HepG2 (cell line): Measurements from ENCODE around the gene ASXL1. TPM values are rescaled to one million over a fixed set of nuclear protein-coding genes. Genes with fewer than 3 reads are reported as not detected.
A peak's percentile ranks its signal among the peaks of the same experiment; 100 is the strongest.

Experiments used
- ATF1 ChIP-seq: IDR thresholded peaks from 2 replicates; pipeline ENCODE4 v1.6.1; 2016; ENCODE audit warnings: mild to moderate bottlenecking, control low read depth
- MAFF ChIP-seq: IDR thresholded peaks from 2 replicates; pipeline ENCODE4 v1.6.1; 2011; ENCODE audit warnings: low read depth, low read length, improper control_type of control experiment
- MIXL1 ChIP-seq: IDR thresholded peaks from 2 replicates; pipeline ENCODE4 v1.6.1; 2016
- SALL1 ChIP-seq: sonication (generic); formaldehyde crosslinking; IDR thresholded peaks from 2 replicates; pipeline ENCODE4 v1.8.0; 2022; ENCODE audit warnings: mild to moderate bottlenecking, missing genetic modification reagents
- SSRP1 ChIP-seq: IDR thresholded peaks from 2 replicates; pipeline ENCODE4 v1.6.1; 2016; ENCODE audit warnings: control low read depth
- ZBTB8A ChIP-seq: sonication (generic); formaldehyde crosslinking; IDR thresholded peaks from 2 replicates; pipeline ENCODE4 v1.4.0; 2020; ENCODE audit warnings: mild to moderate bottlenecking, low read depth, missing genetic modification reagents, borderline replicate concordance
- ZNF670 ChIP-seq: sonication (generic); formaldehyde crosslinking; IDR thresholded peaks from 2 replicates; pipeline ENCODE4 v1.8.0; 2022; ENCODE audit warnings: mild to moderate bottlenecking, missing genetic modification reagents, borderline replicate concordance
- ZSCAN29 ChIP-seq: sonication (generic); formaldehyde crosslinking; conservative IDR thresholded peaks from 2 replicates; pipeline ENCODE4 v1.4.0; 2020; ENCODE audit warnings: mild to moderate bottlenecking, missing genetic modification reagents
- polyA plus RNA-seq, 8 experiments: library from polyadenylated mRNA; depleted of rRNA in 3 of 8; stranded (reverse) in 7 of 8; unstranded in 1 of 8; fragments of >200 nt; fragmentation: Illumina TruSeq in 4 of 8; extraction: Trizol in 4 of 8; gene quantifications; 2 replicates each; pipeline versions ENCODE4 v1.2.1 to v1.2.3, GENCODE V29; 2011 to 2016; ENCODE audit warnings: low read depth in 4 of 8, missing spikeins in 1 of 8, mixed read lengths in 1 of 8; ENCODE audit not compliant: insufficient read depth in 1 of 8
- total RNA-seq, 5 experiments: library from RNA; depleted of rRNA; stranded (reverse); fragments of >200 nt; fragmentation: Illumina TruSeq; extraction: Trizol; gene quantifications; 2 replicates each; pipeline ENCODE4 v1.2.3, GENCODE V29; 2016; ENCODE audit warnings: low read depth in 1 of 5
- TF ChIP-seq, protein P1 (sequence below), 2 experiments: sonication (generic) in 1 of 2; formaldehyde crosslinking in 1 of 2; IDR thresholded peaks; 2 replicates each; pipeline versions ENCODE4 v1.6.1 to v1.9.0; 2014 to 2022; ENCODE audit warnings: antibody characterized with exemption in 1 of 2, borderline replicate concordance in 1 of 2, inconsistent platforms in 1 of 2, low read depth in 1 of 2, missing genetic modification reagents in 1 of 2
- TF ChIP-seq, protein P2 (sequence below): sonication (generic); formaldehyde crosslinking; IDR thresholded peaks from 2 replicates; pipeline ENCODE4 v1.4.0; 2020; ENCODE audit warnings: missing genetic modification reagents
- TF ChIP-seq, protein P3 (sequence below): IDR thresholded peaks from 2 replicates; pipeline ENCODE4 v1.6.1; 2016; ENCODE audit warnings: missing biosample characterization, missing genetic modification reagents, low read depth
- TF ChIP-seq, protein P4 (sequence below): sonication (generic); formaldehyde crosslinking; IDR thresholded peaks from 2 replicates; pipeline ENCODE4 v1.5.0; 2020; ENCODE audit warnings: mild to moderate bottlenecking, missing genetic modification reagents, borderline replicate concordance

Gene ASXL1
- total and polyA plus RNA-seq, 2 of the 13 experiments (the other 11 are each of a cell fraction or from before 2014, with no cell fraction given) = 62.1 to 74.8 TPM

DNA sequence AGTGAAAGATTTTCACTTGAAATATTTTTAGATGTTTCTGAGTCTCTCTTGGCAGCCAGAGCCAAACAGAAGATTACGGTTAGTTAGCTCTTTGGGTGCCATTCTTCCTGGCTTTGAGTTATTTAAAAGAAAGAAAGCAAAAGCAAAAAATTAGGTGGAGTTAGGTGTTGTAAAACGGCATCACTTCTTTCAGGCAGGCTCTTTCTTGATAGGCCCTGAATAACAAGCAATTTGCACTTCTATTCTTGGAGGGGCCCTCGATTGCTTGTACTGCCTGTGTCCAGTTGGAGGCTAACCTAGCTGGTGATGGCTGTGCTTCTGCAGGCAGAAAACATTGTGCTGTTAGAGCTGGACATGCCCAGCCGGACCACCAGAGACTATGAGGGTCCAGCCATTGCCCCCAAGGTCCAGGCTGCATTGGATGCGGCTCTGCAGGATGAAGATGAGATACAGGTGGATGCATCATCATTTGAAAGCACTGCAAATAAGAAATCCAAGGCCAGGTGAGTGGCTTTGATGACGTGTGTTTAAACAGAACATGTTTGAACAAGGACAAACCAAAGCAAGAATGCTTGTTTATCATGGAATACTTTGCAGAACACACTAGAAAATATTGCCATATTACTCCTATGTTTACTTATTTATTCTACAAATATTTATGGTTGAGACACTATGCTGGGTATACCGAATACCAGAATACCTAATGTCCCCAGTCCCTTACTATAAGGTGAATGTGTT is 28.1 kb upstream of the ASXL1 start (continued):
- TF ChIP-seq, protein P1, sequence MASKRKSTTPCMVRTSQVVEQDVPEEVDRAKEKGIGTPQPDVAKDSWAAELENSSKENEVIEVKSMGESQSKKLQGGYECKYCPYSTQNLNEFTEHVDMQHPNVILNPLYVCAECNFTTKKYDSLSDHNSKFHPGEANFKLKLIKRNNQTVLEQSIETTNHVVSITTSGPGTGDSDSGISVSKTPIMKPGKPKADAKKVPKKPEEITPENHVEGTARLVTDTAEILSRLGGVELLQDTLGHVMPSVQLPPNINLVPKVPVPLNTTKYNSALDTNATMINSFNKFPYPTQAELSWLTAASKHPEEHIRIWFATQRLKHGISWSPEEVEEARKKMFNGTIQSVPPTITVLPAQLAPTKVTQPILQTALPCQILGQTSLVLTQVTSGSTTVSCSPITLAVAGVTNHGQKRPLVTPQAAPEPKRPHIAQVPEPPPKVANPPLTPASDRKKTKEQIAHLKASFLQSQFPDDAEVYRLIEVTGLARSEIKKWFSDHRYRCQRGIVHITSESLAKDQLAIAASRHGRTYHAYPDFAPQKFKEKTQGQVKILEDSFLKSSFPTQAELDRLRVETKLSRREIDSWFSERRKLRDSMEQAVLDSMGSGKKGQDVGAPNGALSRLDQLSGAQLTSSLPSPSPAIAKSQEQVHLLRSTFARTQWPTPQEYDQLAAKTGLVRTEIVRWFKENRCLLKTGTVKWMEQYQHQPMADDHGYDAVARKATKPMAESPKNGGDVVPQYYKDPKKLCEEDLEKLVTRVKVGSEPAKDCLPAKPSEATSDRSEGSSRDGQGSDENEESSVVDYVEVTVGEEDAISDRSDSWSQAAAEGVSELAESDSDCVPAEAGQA (IDR thresholded peaks at IDR 0.05; ENCODE audit: low read depth) = no peak
- TF ChIP-seq, protein P1 (CRISPR knock-in tag; IDR thresholded peaks at IDR 0.05; ENCODE audit: borderline replicate concordance) = no peak
- TF ChIP-seq SALL1 (CRISPR knock-in tag) (peak; percentile 99), SSRP1 (CRISPR knock-in tag) (no peak; the same call in 1 of the 2 replicates), MAFF (peak; percentile 59), MIXL1 (peak; percentile 92), ZNF670 (CRISPR knock-in tag) (0 out of 2 replicates have a peak, but pooled peaks have one; percentile 62), ATF1 (peak; percentile 85), ZBTB8A (CRISPR knock-in tag) (no peak), ZSCAN29 (CRISPR knock-in tag) (no peak)
- TF ChIP-seq, protein P2, sequence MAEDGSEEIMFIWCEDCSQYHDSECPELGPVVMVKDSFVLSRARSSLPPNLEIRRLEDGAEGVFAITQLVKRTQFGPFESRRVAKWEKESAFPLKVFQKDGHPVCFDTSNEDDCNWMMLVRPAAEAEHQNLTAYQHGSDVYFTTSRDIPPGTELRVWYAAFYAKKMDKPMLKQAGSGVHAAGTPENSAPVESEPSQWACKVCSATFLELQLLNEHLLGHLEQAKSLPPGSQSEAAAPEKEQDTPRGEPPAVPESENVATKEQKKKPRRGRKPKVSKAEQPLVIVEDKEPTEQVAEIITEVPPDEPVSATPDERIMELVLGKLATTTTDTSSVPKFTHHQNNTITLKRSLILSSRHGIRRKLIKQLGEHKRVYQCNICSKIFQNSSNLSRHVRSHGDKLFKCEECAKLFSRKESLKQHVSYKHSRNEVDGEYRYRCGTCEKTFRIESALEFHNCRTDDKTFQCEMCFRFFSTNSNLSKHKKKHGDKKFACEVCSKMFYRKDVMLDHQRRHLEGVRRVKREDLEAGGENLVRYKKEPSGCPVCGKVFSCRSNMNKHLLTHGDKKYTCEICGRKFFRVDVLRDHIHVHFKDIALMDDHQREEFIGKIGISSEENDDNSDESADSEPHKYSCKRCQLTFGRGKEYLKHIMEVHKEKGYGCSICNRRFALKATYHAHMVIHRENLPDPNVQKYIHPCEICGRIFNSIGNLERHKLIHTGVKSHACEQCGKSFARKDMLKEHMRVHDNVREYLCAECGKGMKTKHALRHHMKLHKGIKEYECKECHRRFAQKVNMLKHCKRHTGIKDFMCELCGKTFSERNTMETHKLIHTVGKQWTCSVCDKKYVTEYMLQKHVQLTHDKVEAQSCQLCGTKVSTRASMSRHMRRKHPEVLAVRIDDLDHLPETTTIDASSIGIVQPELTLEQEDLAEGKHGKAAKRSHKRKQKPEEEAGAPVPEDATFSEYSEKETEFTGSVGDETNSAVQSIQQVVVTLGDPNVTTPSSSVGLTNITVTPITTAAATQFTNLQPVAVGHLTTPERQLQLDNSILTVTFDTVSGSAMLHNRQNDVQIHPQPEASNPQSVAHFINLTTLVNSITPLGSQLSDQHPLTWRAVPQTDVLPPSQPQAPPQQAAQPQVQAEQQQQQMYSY (CRISPR knock-in tag) = no peak
- TF ChIP-seq, protein P3, sequence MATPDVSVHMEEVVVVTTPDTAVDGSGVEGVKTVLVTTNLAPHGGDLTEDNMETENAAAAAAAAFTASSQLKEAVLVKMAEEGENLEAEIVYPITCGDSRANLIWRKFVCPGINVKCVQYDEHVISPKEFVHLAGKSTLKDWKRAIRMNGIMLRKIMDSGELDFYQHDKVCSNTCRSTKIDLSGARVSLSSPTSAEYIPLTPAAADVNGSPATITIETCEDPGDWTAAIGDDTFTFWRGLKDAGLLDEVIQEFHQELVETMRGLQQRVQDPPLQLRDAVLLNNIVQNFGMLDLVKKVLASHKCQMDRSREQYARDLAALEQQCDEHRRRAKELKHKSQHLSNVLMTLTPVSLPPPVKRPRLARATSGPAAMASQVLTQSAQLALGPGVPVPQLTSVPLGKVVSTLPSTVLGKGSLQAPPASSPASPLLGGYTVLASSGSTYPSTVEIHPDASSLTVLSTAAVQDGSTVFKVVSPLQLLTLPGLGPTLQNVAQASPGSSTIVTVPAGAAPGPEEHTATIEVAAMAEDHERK (CRISPR knock-in tag) = no peak
- TF ChIP-seq, protein P4, sequence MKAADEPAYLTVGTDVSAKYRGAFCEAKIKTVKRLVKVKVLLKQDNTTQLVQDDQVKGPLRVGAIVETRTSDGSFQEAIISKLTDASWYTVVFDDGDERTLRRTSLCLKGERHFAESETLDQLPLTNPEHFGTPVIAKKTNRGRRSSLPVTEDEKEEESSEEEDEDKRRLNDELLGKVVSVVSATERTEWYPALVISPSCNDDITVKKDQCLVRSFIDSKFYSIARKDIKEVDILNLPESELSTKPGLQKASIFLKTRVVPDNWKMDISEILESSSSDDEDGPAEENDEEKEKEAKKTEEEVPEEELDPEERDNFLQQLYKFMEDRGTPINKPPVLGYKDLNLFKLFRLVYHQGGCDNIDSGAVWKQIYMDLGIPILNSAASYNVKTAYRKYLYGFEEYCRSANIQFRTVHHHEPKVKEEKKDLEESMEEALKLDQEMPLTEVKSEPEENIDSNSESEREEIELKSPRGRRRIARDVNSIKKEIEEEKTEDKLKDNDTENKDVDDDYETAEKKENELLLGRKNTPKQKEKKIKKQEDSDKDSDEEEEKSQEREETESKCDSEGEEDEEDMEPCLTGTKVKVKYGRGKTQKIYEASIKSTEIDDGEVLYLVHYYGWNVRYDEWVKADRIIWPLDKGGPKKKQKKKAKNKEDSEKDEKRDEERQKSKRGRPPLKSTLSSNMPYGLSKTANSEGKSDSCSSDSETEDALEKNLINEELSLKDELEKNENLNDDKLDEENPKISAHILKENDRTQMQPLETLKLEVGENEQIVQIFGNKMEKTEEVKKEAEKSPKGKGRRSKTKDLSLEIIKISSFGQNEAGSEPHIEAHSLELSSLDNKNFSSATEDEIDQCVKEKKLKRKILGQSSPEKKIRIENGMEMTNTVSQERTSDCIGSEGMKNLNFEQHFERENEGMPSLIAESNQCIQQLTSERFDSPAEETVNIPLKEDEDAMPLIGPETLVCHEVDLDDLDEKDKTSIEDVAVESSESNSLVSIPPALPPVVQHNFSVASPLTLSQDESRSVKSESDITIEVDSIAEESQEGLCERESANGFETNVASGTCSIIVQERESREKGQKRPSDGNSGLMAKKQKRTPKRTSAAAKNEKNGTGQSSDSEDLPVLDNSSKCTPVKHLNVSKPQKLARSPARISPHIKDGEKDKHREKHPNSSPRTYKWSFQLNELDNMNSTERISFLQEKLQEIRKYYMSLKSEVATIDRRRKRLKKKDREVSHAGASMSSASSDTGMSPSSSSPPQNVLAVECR (CRISPR knock-in tag) = peak; percentile 33; the same call in 1 of the 2 replicates
